Measurements from ENCODE around the gene C2orf80.

DNA sequence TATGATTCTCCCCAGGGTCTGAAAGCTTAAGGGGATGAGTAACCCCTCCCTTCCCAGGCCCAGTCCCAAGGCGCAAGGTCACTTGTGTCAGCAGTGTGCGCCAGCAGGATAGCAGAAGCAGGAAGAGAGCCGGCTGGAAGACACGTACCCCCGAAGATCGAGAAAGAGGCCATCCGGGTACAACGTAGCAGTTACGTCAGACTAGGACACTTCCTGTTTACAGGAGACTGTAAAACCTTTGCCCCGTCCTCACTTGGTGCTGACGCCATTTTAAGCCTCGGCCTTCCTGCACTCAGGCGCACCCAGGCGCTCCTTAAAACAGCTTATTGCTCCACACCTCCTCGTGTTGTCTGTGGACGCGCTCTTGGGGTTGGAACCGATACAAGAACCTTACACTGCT, 50.4 kb downstream of the C2orf80 start:
- no peak for TF ChIP-seq CTCF (IDR thresholded peaks at IDR 0.05)
- TF ChIP-seq EZH2 (IDR thresholded peaks at IDR 0.05; ENCODE audit: borderline replicate concordance, insufficient read depth, low read depth, low read length, poor library complexity, severe bottlenecking): no peak

All from B cell (primary cell).